GF-D8 (cell line): ENCODE measurements around the gene IL15.
"Not testable (repeated sequence)": the region's sequence is repeated elsewhere in the genome, so short reads cannot be mapped to it uniquely, and the experiment has no call there.

ENCODE experiments used
- DNase-seq: peaks from one replicate; lab custom pipeline; 2025; lab: John Stamatoyannopoulos, UW

IL15 gene

GRCh38 chr4:141647966-141648365, 11.6 kb downstream of the IL15 start:
- no peak for DNase-seq

- DNase-seq, result no peak
Observed at GRCh38 chr4:141652161-141652778, 15.9 kb downstream of the IL15 start.

GRCh38 chr4:141654098-141654497, 17.7 kb downstream of the IL15 start:
- DNase-seq, result no peak

GRCh38 chr4:141656031-141656430, 19.6 kb downstream of the IL15 start:
- DNase-seq, result no peak

- DNase-seq, result no peak
Observed at GRCh38 chr4:141657550-141658250, 21.3 kb downstream of the IL15 start.

- no peak for DNase-seq
Observed at GRCh38 chr4:141658309-141658708, 21.9 kb downstream of the IL15 start.

- DNase-seq, result no peak
Observed at GRCh38 chr4:141659539-141659938, 23.2 kb downstream of the IL15 start.

- DNase-seq, result no peak
Observed at GRCh38 chr4:141660880-141661279, 24.5 kb downstream of the IL15 start.

- no peak for DNase-seq
Observed at GRCh38 chr4:141668200-141668910, 32.0 kb downstream of the IL15 start.

- no peak for DNase-seq
Observed at GRCh38 chr4:141669501-141669900, 33.1 kb downstream of the IL15 start.

GRCh38 chr4:141675384-141675783, 39.0 kb downstream of the IL15 start:
- DNase-seq, result no peak

- no peak for DNase-seq
Observed at GRCh38 chr4:141676087-141676670, 39.8 kb downstream of the IL15 start.

GRCh38 chr4:141680060-141680459, 43.7 kb downstream of the IL15 start:
- no peak for DNase-seq

- no peak for DNase-seq
Observed at GRCh38 chr4:141684785-141685184, 48.4 kb downstream of the IL15 start.

GRCh38 chr4:141686146-141686775, 49.9 kb downstream of the IL15 start:
- no peak for DNase-seq

GRCh38 chr4:141686879-141687278, 50.5 kb downstream of the IL15 start:
- no peak for DNase-seq

- DNase-seq, result not testable (repeated sequence)
Observed at GRCh38 chr4:141689726-141690296, 53.4 kb downstream of the IL15 start.

- DNase-seq, result not testable (repeated sequence)
Observed at GRCh38 chr4:141691247-141691646, 54.9 kb downstream of the IL15 start.

GRCh38 chr4:141692081-141692480, 55.7 kb downstream of the IL15 start:
- no peak for DNase-seq

GRCh38 chr4:141697116-141697515, 60.7 kb downstream of the IL15 start:
- DNase-seq, result no peak

- DNase-seq, result no peak
Observed at GRCh38 chr4:141702472-141703182, 66.2 kb downstream of the IL15 start.
